Liver (tissue), 9 donors: ENCODE data around the gene ATP11C. TPM values are rescaled to one million over a fixed set of nuclear protein-coding genes. Genes with fewer than 3 reads are reported as not detected.

Experiments
- DNase-seq: peaks from one replicate; pipeline ENCODE4 v3.0.0-alpha.2; 2017; ENCODE audit warnings: low spot score
- H3K27ac ChIP-seq, 2 donors: one replicate each; pipeline ENCODE4 v1.7.0; 2013; ENCODE audit warnings: inconsistent platforms in 2 of 2, low read length in 2 of 2, control low read depth in 1 of 2, low read depth in 1 of 2, mild to moderate bottlenecking in 1 of 2
- H3K27me3 ChIP-seq, 4 donors: one replicate each; pipeline versions ENCODE4 v1.6.1 to v1.7.0; 2013; ENCODE audit warnings: low read length in 3 of 4, inconsistent platforms in 1 of 4, mild to moderate bottlenecking in 1 of 4, moderate library complexity in 1 of 4; ENCODE audit not compliant: control insufficient read depth in 4 of 4, insufficient read depth in 4 of 4
- H3K36me3 ChIP-seq, 4 donors: one replicate each; pipeline versions ENCODE4 v1.6.1 to v1.7.0; 2013; ENCODE audit warnings: low read length in 3 of 4, mild to moderate bottlenecking in 3 of 4, low read depth in 1 of 4, moderate library complexity in 1 of 4; ENCODE audit not compliant: control insufficient read depth in 4 of 4, insufficient read depth in 3 of 4
- H3K4me1 ChIP-seq, 4 donors: one replicate each; pipeline versions ENCODE4 v1.6.1 to v1.7.0; 2013; ENCODE audit warnings: low read length in 3 of 4, mild to moderate bottlenecking in 3 of 4, moderate library complexity in 1 of 4; ENCODE audit not compliant: control insufficient read depth in 4 of 4, insufficient read depth in 4 of 4
- H3K4me3 ChIP-seq, 3 donors: one replicate each; pipeline versions ENCODE4 v1.6.1 to v1.7.0; 2013; ENCODE audit warnings: low read length in 3 of 3, control low read depth in 1 of 3, low read depth in 1 of 3, mild to moderate bottlenecking in 1 of 3
- H3K9ac ChIP-seq, 2 donors: one replicate each; pipeline ENCODE4 v1.7.0; 2013; ENCODE audit warnings: low read length in 2 of 2, mild to moderate bottlenecking in 2 of 2, moderate library complexity in 2 of 2, control low read depth in 1 of 2, low read depth in 1 of 2
- H3K9me3 ChIP-seq, 4 donors: one replicate each; pipeline versions ENCODE4 v1.6.1 to v1.7.0; 2013; ENCODE audit warnings: low read length in 3 of 4; ENCODE audit not compliant: control insufficient read depth in 4 of 4
- ATF3 ChIP-seq: IDR thresholded peaks from 2 replicates; pipeline ENCODE4 v1.6.1; 2016; ENCODE audit warnings: antibody characterized with exemption
- CTCF ChIP-seq: fragments of 150-350 bp; IDR thresholded peaks from 2 replicates; pipeline ENCODE4 v1.5.1; 2017; ENCODE audit warnings: improper control_type of control experiment, low read depth, low read length; ENCODE audit not compliant: missing input control
- EGR1 ChIP-seq, 2 donors: IDR thresholded peaks; 2 replicates each; pipeline ENCODE4 v1.6.1; 2016 to 2018; ENCODE audit warnings: antibody characterized with exemption in 2 of 2, low read depth in 2 of 2
- FOXA1 ChIP-seq: IDR thresholded peaks from 2 replicates; pipeline ENCODE4 v1.6.1; 2016; ENCODE audit warnings: antibody characterized with exemption
- FOXA2 ChIP-seq: IDR thresholded peaks from 2 replicates; pipeline ENCODE4 v1.6.1; 2016; ENCODE audit warnings: antibody characterized with exemption
- GABPA ChIP-seq, 2 donors: IDR thresholded peaks in 1 of 2; conservative IDR thresholded peaks in 1 of 2; 2 replicates each; pipeline ENCODE4 v1.6.1; 2016; ENCODE audit warnings: antibody characterized with exemption in 2 of 2, mild to moderate bottlenecking in 1 of 2, moderate library complexity in 1 of 2
- JUND ChIP-seq, 2 donors: IDR thresholded peaks; 2 replicates each; pipeline ENCODE4 v1.6.1; 2016; ENCODE audit warnings: antibody characterized with exemption in 2 of 2
- MAX ChIP-seq: IDR thresholded peaks from 2 replicates; pipeline ENCODE4 v1.6.1; 2016; ENCODE audit warnings: antibody characterized with exemption
- NR2F2 ChIP-seq: IDR thresholded peaks from 2 replicates; pipeline ENCODE4 v1.6.1; 2016; ENCODE audit warnings: antibody characterized with exemption
- RAD21 ChIP-seq, 2 donors: IDR thresholded peaks; 2 replicates each; pipeline ENCODE4 v1.6.1; 2016; ENCODE audit warnings: antibody characterized with exemption in 2 of 2, mild to moderate bottlenecking in 2 of 2
- REST ChIP-seq: IDR thresholded peaks from 2 replicates; pipeline ENCODE4 v1.6.1; 2016; ENCODE audit warnings: antibody characterized with exemption, mild to moderate bottlenecking
- RXRA ChIP-seq, 2 donors: IDR thresholded peaks; 2 replicates each; pipeline ENCODE4 v1.6.1; 2017 to 2018; ENCODE audit warnings: antibody characterized with exemption in 2 of 2, mild to moderate bottlenecking in 1 of 2
- SP1 ChIP-seq: IDR thresholded peaks from 2 replicates; pipeline ENCODE4 v1.6.1; 2018; ENCODE audit warnings: antibody characterized with exemption, mild to moderate bottlenecking
- TAF1 ChIP-seq: conservative IDR thresholded peaks from 2 replicates; pipeline ENCODE4 v1.6.1; 2016; ENCODE audit warnings: antibody characterized with exemption, mild to moderate bottlenecking
- YY1 ChIP-seq: IDR thresholded peaks from 2 replicates; pipeline ENCODE4 v1.6.1; 2016; ENCODE audit warnings: antibody characterized with exemption, mild to moderate bottlenecking
- ZBTB33 ChIP-seq: IDR thresholded peaks from 2 replicates; pipeline ENCODE4 v1.6.1; 2016; ENCODE audit warnings: antibody characterized with exemption
- WGBS: extraction: QIAGEN DNeasy Blood & Tissue Kit; methylation state at CpG from one replicate; pipeline ENCODE4 v1.1.7; 2013; 5-methylcytosine and 5-hydroxymethylcytosine counted together
- polyA plus RNA-seq, 2 donors: library from polyadenylated mRNA; stranded (reverse) in 1 of 2; unstranded in 1 of 2; fragments of 200-250 nt in 1 of 2; fragments of >200 nt in 1 of 2; fragmentation: Nextera tagmentation in 1 of 2; extraction: Ambion mirVana in 1 of 2; gene quantifications; one replicate each; pipeline versions ENCODE4 v1.2.1 to v1.2.3, GENCODE V29; 2013 to 2015
- total RNA-seq, 2 donors: library from RNA; depleted of rRNA; stranded (reverse); fragments of >200 nt; gene quantifications; one replicate each; pipeline ENCODE4 v1.2.3, GENCODE V29; 2014
- donor health status: healthy.
- donor health status: healthy.
- donor health status: healthy.
- donor health status: healthy.
- donor health status: healthy.

ATP11C gene
- total and polyA plus RNA-seq, 4 donors = 11.8 to 52.1 (median 18.9) TPM

GRCh38 chrX:139708067-139708466 lies 224.8 kb downstream of the ATP11C start, which contains the start of gene MCF2:
Gene MCF2, minus strand, starts transcription at chrX:139708167. Its CDS starts 56,423 bp downstream, at chrX:139651744.
- H3K4me3 ChIP-seq = no peak within 1 kb of the TSS
- WGBS = 88% methylated on average over 4 of the region's 4 CpGs
- no peak for TF ChIP-seq ATF3
- no peak for TF ChIP-seq FOXA1
- no peak for TF ChIP-seq RXRA (IDR thresholded peaks at IDR 0.05)
- TF ChIP-seq SP1 = no peak
- TF ChIP-seq GABPA (IDR thresholded peaks at IDR 0.05 in 1 of 2, conservative IDR thresholded peaks at IDR 0.05 in 1 of 2) = no peak
- TF ChIP-seq TAF1 = no peak
- no peak for TF ChIP-seq ZBTB33
- TF ChIP-seq FOXA2 = no peak
- TF ChIP-seq RAD21 (IDR thresholded peaks at IDR 0.05) = no peak
- TF ChIP-seq CTCF = no peak

GRCh38 chrX:139702658-139703057 lies 230.2 kb downstream of the ATP11C start:
- no peaks in the 10 kb centered on the region for H3K4me1 ChIP-seq
- TF ChIP-seq RAD21 (IDR thresholded peaks at IDR 0.05) = no peak
- no peak for TF ChIP-seq FOXA1
- TF ChIP-seq SP1 = no peak
- no peak for TF ChIP-seq YY1
- TF ChIP-seq EGR1 (IDR thresholded peaks at IDR 0.05; ENCODE audit: low read depth in 2 of 2) = no peak
- no peak for TF ChIP-seq NR2F2
- TF ChIP-seq RXRA (IDR thresholded peaks at IDR 0.05) = no peak
- no peak for TF ChIP-seq JUND (IDR thresholded peaks at IDR 0.05)
- no peak for TF ChIP-seq ZBTB33
- TF ChIP-seq REST = no peak
- TF ChIP-seq ATF3 = no peak
- no peak for TF ChIP-seq FOXA2
- no peak for TF ChIP-seq MAX
- 84% methylated on average over 3 of the region's 3 CpGs for WGBS
- H3K27me3 ChIP-seq = no peaks in the 10 kb centered on the region
- H3K4me3 ChIP-seq = no peak overlapping the region
- no peak overlapping the region for H3K9ac ChIP-seq
- no peak overlapping the region for H3K27ac ChIP-seq
- H3K9me3 ChIP-seq = no peaks in the 10 kb centered on the region
- no peaks in the 10 kb centered on the region for H3K36me3 ChIP-seq
- DNase-seq = no peak

More at GRCh38 chrX:139708067-139708466, 224.8 kb downstream of the ATP11C start, which contains the start of gene MCF2:
- no peak for DNase-seq
- Histone ChIP-seq H3K27me3 (no peaks in the 10 kb centered on the region), H3K27ac (no peak within 1 kb of the TSS), H3K4me1 (no peaks in the 10 kb centered on the region), H3K9ac (no peak within 1 kb of the TSS), H3K9me3 (no peaks in the 10 kb centered on the region), H3K36me3 (no peaks in the 10 kb centered on the region)
